HEK293T (cell line): ENCODE measurements around the gene ISG20L2.

Experiments used
- CTCF ChIA-PET: fragments of 350-600 bp; formaldehyde crosslinking; extraction: SDS; loops from one replicate; lab custom pipeline; 2021; ENCODE audit warnings: antibody characterized with exemption, inconsistent platforms; lab: Yijun Ruan, JAX
- POLR2A ChIA-PET: fragments of 350-600 bp; formaldehyde crosslinking; extraction: SDS; loops from one replicate; lab custom pipeline; 2020; ENCODE audit warnings: antibody characterized with exemption, inconsistent platforms; lab: Yijun Ruan, JAX
- DNase-seq: peaks from one replicate; pipeline ENCODE4 v3.0.0; 2012; ENCODE audit warnings: mixed read lengths; ENCODE audit errors: extremely low spot score
- ARNT ChIP-seq: fragments of 450-650 bp; IDR thresholded peaks from 2 replicates; pipeline ENCODE4 v1.6.1; 2017; ENCODE audit warnings: mild to moderate bottlenecking
- BHLHE40 ChIP-seq: fragments of 450-650 bp; IDR thresholded peaks from 2 replicates; pipeline ENCODE4 v1.6.1; 2016; ENCODE audit warnings: mild to moderate bottlenecking, moderate library complexity, borderline replicate concordance
- CTBP1 ChIP-seq: fragments of 450-650 bp; IDR thresholded peaks from 2 replicates; pipeline ENCODE4 v1.6.1; 2016; ENCODE audit warnings: borderline replicate concordance
- ELF4 ChIP-seq: fragments of 450-650 bp; IDR thresholded peaks from 2 replicates; pipeline ENCODE4 v1.6.1; 2017; ENCODE audit warnings: antibody characterized with exemption
- FOXA1 ChIP-seq: fragments of 450-650 bp; IDR thresholded peaks from 2 replicates; pipeline ENCODE4 v1.6.1; 2016; ENCODE audit warnings: mild to moderate bottlenecking
- FOXK2 ChIP-seq: fragments of 450-650 bp; IDR thresholded peaks from 2 replicates; pipeline ENCODE4 v1.6.1; 2016; ENCODE audit warnings: mild to moderate bottlenecking
- HDGF ChIP-seq: fragments of 450-650 bp; IDR thresholded peaks from 2 replicates; pipeline ENCODE4 v1.6.1; 2017; ENCODE audit warnings: antibody characterized with exemption, borderline replicate concordance
- L3MBTL2 ChIP-seq: fragments of 450-650 bp; conservative IDR thresholded peaks from 2 replicates; pipeline ENCODE4 v1.6.1; 2016; ENCODE audit warnings: mild to moderate bottlenecking
- LEF1 ChIP-seq: fragments of 450-650 bp; IDR thresholded peaks from 2 replicates; pipeline ENCODE4 v1.6.1; 2017; ENCODE audit warnings: mild to moderate bottlenecking, borderline replicate concordance
- NFRKB ChIP-seq: fragments of 450-650 bp; IDR thresholded peaks from 2 replicates; pipeline ENCODE4 v1.6.1; 2016; ENCODE audit warnings: mild to moderate bottlenecking, moderate library complexity
- SP1 ChIP-seq: fragments of 450-650 bp; IDR thresholded peaks from 2 replicates; pipeline ENCODE4 v1.6.1; 2017
- SUZ12 ChIP-seq: fragments of 450-650 bp; IDR thresholded peaks from 2 replicates; pipeline ENCODE4 v1.6.1; 2016; ENCODE audit warnings: mild to moderate bottlenecking
- TARDBP ChIP-seq: fragments of 450-650 bp; IDR thresholded peaks from 2 replicates; pipeline ENCODE4 v1.6.1; 2016
- ZNF384 ChIP-seq: fragments of 450-650 bp; IDR thresholded peaks from 2 replicates; pipeline ENCODE4 v1.6.1; 2016
- TF ChIP-seq, protein P1 (sequence below): fragments of 450-650 bp; IDR thresholded peaks from 2 replicates; pipeline ENCODE4 v1.6.1; 2016

The ISG20L2 gene

GRCh38 chr1:156721131-156721530 lies 7.4 kb downstream of the ISG20L2 start:
- TF ChIP-seq CTBP1 (no peak), LEF1 (no peak), BHLHE40 (no peak), ARNT (no peak), ELF4 (no peak), HDGF (no peak), SUZ12 (no peak), FOXK2 (no peak), TARDBP (no peak), ZNF384 (no peak), FOXA1 (no peak)
- TF ChIP-seq, protein P1, sequence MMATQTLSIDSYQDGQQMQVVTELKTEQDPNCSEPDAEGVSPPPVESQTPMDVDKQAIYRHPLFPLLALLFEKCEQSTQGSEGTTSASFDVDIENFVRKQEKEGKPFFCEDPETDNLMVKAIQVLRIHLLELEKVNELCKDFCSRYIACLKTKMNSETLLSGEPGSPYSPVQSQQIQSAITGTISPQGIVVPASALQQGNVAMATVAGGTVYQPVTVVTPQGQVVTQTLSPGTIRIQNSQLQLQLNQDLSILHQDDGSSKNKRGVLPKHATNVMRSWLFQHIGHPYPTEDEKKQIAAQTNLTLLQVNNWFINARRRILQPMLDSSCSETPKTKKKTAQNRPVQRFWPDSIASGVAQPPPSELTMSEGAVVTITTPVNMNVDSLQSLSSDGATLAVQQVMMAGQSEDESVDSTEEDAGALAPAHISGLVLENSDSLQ: no peak
- ChIA-PET POLR2A (interaction anchor here (0.8 to 1.5 kb wide), 2 partner anchors 20 to 29 kb away, joined by 3 read pairs; partner anchors contain the start of gene MRPL24), CTCF (interaction anchor here (0.6 to 1.3 kb wide), 5 partner anchors 10 to 336 kb away, joined by 3 to 14 read pairs (median 5); partner anchors contain the start of gene CRABP2)

GRCh38 chr1:156717351-156717750 lies 11.2 kb downstream of the ISG20L2 start:
- POLR2A ChIA-PET: interaction anchor here (0.6 kb wide), 1 partner anchor 172 kb away, joined by 3 read pairs; no protein-coding TSS in a partner anchor
- TF ChIP-seq, protein P1: no peak
- no peak for TF ChIP-seq FOXK2
- TF ChIP-seq BHLHE40: no peak
- CTCF ChIA-PET: interaction anchor here (0.6 to 20.6 kb wide), 3 partner anchors 9 to 175 kb away, joined by 3 to 429 read pairs (median 6); no protein-coding TSS in a partner anchor
- no peak for DNase-seq

More at GRCh38 chr1:156721131-156721530, 7.4 kb downstream of the ISG20L2 start:
- no peak for DNase-seq

GRCh38 chr1:156714830-156715229 lies 13.7 kb downstream of the ISG20L2 start:
- no peak for DNase-seq
- ChIA-PET POLR2A (interaction anchor here (0.9 to 3.3 kb wide), 3 partner anchors 11 to 90 kb away, joined by 3 to 15 read pairs (median 5); partner anchors contain the start of genes ISG20L2 and METTL25B), CTCF (interaction anchor here (0.7 to 20.6 kb wide), 4 partner anchors 9 to 55 kb away, joined by 3 to 429 read pairs (median 20); partner anchors contain the start of gene CRABP2)
- TF ChIP-seq FOXA1: no peak
- no peak for TF ChIP-seq TARDBP
- TF ChIP-seq ARNT: no peak
- TF ChIP-seq SP1: no peak
- TF ChIP-seq NFRKB: no peak
- TF ChIP-seq LEF1: no peak
- no peak for TF ChIP-seq HDGF
- TF ChIP-seq L3MBTL2: no peak
- no peak for TF ChIP-seq SUZ12
- TF ChIP-seq, protein P1: no peak
- no peak for TF ChIP-seq CTBP1
- no peak for TF ChIP-seq BHLHE40
- TF ChIP-seq ZNF384: no peak
- TF ChIP-seq FOXK2: no peak
- no peak for TF ChIP-seq ELF4

GRCh38 chr1:156712626-156713025 lies 15.9 kb downstream of the ISG20L2 start:
- POLR2A ChIA-PET: interaction anchor here (1.3 to 3.1 kb wide), 2 partner anchors 16 to 23 kb away, joined by 8 to 18 read pairs; partner anchors contain the start of genes ISG20L2 and METTL25B
- no peak for DNase-seq
- TF ChIP-seq NFRKB: no peak
- no peak for TF ChIP-seq CTBP1
- TF ChIP-seq TARDBP: no peak
- CTCF ChIA-PET: interaction anchor here (1.3 to 20.6 kb wide), 3 partner anchors 14 to 215 kb away, joined by 3 to 429 read pairs (median 22); no protein-coding TSS in a partner anchor

- no peak for TF ChIP-seq TARDBP
- no peak for TF ChIP-seq ARNT
- no peak for TF ChIP-seq L3MBTL2
- no peak for TF ChIP-seq CTBP1
- TF ChIP-seq ZNF384: no peak
- TF ChIP-seq ELF4: no peak
- no peak for TF ChIP-seq BHLHE40
- TF ChIP-seq LEF1: no peak
- no peak for TF ChIP-seq HDGF
- no peak for TF ChIP-seq FOXK2
- TF ChIP-seq SUZ12: no peak
- TF ChIP-seq SP1: no peak
- POLR2A ChIA-PET: interaction anchor here (0.7 to 3.1 kb wide), 5 partner anchors 15 to 119 kb away, joined by 3 to 18 read pairs (median 4); partner anchors contain the start of genes ISG20L2, METTL25B and NAXE
- DNase-seq: no peak
- CTCF ChIA-PET: interaction anchor here (0.8 to 20.6 kb wide), 8 partner anchors 9 to 181 kb away, joined by 3 to 429 read pairs (median 4); partner anchors contain the start of genes ISG20L2 and METTL25B
Measured at GRCh38 chr1:156711011-156711817, 17.4 kb downstream of the ISG20L2 start.
